Activated effector memory CD4-positive, alpha-beta T cell treated with anti-CD3 and anti-CD28 coated beads, Interleukin-2, amount 50 U/mL, for 16 hours (primary cell): Measurements from ENCODE around the gene ANAPC13.

ENCODE experiments used
- DNase-seq: peaks from one replicate; pipeline ENCODE4 v3.0.0-alpha.2; 2020

ANAPC13 gene

DNA sequence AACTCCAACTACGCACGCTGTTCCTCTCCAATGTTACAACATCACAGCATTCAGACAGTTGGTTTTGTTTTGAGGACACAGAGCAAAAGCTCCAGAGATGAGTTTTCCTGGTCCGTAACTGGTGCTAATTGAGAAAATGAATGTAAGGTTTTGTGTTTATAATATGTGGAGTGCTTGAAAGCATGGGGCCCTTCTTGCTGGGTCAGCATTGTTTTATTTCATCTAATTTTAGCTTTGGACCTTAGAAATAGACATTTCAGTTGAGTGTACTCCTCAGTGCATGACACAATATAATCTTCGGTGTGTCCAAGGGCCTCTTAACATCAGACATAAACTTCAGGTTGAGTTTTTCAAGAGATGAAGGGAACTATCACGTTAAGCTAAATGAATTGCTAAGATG, 37.1 kb downstream of the ANAPC13 start:
- DNase-seq: no peak

DNA sequence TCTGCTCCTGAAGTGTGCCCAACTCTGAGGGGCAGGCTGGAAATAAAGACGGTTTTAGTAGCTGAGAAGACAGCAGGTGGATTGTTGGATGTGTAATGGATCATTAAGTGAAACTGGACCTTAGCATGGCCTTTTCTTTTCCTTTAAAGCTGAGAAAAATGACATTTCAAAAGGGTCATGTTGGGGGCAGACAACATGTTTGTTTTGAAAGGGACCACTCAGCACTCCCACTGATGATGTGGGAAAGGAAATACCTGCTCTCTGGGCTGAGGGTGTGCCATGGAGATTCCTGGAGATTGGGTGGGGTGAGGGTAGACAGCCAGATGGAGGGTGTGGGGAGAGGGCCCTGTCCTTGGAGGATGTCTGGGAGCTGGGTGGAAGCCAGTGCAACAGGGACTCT, 38.4 kb downstream of the ANAPC13 start:
- no peak for DNase-seq

DNA sequence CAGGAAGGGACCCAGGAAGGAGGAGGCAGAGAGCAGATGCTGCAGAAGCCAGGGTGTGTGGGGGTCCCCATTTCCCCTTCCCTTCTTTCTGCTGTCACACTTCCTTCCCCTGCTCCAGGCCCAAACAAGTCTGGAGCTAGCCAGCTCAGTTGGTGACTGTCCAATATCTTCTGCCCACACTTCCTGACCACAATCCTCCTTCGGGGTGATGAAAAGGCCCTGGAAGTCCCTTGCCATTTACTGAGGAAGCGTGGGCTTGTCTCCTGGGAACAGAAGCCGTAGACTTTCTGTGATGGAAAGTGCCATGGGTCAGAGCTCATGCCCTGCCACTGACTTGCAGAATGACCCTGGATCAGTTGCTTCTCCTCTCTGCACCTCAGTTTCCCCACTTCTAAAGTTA, 39.0 kb downstream of the ANAPC13 start:
- DNase-seq: no peak

DNA sequence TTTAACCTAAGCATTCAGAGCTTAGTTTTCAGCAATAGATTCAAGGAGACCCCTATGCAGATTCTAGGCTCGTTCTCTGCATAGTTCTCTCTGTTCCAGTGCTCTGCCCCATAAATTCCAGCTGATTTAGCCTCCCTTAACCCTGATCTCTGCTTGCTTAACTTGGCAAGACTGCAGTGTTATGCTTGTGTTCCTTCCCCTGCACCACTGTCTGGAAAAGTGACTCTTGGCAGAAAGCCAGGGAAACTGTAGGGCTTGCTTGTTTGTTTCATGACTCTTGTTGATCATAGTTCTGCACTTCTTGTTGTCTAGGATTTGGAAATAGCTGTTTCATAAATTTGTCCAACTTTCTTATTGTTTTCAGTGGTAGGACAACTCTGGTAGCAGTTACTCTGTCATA, 40.1 kb downstream of the ANAPC13 start:
- no peak for DNase-seq

DNA sequence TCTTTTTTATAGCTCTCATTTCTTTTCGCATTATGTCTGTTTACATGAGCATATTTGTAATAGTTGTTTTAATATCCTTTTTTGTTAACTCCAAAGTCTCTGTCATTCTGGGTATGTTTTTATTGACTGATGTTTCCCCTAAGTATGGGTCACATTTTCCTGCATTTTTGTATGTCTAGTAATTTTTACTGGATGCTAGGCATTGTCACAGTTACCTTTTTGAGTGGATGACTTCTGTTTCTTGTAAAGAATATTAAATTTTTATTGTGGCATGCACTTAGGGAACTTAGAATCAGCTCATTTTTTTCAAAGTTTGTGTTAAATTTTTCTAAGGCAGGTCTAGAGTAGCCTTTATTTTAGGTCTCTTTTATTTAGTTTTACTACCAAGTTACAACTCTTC, 40.7 kb downstream of the ANAPC13 start:
- DNase-seq: no peak

DNA sequence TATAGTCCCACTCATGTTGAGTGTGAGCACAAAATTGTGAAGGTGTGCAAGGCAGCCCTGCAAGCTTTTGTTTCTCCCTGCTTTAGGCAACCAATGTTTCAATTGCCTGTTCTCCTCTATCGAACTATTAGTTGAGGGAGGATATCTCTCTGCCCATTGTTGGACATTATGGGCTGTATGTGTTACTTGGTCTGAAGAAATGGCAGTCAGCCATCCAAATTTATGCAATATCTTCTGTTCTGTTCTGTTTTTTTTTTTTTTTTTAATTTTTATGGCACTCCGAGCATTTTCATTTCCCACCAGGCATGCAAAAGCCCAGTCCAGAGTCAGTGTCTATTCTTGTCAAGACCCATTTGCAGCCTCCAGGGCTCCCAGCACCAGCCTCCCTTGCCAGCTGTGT, 44.0 kb downstream of the ANAPC13 start:
- DNase-seq: no peak

DNA sequence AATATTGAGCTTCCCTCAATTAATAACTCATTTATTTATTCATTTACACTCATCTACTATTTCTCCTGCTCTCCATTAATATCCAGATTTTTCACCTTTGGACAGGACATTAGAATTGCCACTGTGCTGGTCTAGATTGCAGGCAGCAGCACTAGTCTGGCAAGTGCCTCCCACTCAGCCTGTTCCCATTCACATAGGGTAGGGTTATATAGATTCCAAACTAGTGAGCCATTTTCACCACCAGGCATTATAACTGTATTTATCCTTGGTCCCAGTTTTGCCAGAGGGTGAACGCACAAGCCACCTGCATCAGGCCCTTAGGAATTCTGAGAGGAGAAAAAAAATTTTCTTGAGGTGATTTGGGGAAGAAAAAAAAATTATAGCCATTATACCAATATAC, 44.5 kb downstream of the ANAPC13 start:
- no peak for DNase-seq

DNA sequence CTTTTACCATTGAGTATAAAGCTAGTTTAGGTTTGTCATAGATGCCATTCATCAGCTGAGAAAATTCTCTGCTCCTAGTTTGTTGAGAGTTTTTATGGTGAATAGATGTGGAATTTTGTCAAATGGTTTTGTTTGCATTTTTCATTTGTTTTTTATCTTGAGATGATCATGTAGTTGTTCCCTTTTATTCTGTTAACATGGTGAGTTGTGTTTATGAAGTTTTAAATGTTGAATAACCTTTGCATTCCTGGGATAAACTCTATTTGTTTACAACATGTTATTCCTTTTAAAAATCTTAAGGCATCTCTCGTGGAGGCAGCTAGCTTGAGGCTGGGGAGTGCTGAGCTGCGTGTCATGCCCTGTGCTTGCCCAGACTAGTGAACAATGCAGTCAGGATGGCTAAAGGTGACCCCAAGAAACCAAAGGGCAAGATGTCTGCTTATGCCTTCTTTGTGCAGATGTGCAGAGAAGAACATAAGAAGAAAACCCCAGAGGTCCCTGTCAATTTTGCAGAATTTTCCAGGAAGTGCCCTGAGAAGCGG, 48.5 kb downstream of the ANAPC13 start:
- no peak for DNase-seq

DNA sequence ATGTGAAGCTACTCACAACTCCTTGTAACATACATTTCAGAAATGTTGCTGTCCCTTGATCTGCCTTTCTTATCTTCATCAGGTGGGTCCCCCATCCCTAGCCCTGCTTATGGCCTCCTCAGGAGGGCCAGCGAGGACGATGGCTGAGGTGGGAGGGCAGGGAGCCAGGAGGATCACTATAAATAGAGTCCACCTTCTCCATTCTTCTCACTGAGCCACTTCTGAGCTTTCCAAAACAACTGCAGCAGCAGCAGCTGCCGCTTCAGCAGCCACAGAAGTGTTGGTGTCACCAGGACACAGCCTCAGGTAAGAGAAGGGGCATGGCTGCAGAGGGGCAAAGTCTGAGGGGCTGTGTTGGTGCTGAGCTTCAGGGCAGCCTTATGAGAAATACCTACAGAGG, 53.5 kb downstream of the ANAPC13 start:
- no peak for DNase-seq

DNA sequence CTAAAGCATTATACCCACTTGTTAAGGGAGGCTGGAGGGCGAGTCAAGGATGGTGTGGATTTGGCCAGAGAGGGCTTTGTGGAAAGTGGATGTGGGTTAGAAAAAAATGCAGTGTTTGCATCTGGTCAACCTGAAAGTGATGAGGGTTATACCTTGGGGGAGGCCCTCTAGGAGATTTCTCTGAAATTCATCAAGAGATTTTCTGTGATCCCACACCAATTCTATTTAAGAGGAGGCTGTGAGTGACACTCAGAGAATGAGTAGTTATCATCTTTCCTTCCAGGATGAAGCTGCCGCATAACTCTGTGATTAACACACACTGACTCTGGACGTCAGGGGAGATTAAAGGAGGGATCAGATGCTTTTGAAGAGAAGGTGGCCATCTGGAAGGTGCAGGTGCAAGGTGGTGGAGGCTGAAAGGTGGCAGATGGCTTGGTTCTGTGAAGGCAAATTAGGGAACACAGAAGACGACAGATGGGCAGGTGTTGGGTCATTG, 54.8 kb downstream of the ANAPC13 start:
- DNase-seq: no peak

DNA sequence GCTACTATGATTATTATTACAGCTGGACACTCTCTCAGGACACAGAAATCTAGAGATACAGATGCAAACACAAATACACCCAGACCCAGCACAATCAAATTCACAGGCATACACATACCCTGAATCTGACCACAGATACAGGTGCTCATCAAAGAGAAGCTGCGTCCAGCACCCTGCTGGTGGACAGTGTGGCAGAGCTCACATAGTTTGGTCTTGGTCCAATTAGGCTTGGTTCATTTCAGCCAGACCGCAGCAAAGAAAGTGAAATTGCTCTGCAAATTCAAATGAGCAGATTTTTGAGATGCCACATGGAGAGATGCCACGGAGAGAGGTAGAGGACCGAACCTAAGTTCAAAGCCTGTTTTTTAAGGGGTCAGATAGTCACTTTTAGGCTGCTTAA, 55.6 kb downstream of the ANAPC13 start:
- DNase-seq: no peak

DNA sequence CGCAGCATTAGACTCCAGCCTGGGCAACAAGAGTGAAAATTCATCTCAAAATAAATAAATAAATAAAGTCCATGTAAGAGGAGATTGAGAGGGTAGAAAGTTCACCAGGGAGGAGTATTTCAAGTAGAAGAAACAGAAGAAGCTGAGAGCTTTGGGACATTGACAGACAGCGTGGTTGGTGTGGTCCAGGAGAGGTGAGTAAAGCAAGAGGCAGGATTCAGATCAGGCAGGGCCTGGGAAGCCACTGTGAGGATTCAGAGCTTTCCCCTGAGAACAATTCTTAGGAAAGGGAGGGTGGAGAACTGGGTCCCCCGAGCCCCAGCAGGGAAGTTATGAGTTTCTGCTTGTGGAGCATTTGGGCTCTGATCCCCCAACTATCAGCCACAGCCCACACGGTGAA, 57.4 kb downstream of the ANAPC13 start:
- DNase-seq: no peak
